HUES64 (cell line): Measurements from ENCODE around the gene FAM53C.
"Not testable (repeated sequence)": the region's sequence is repeated elsewhere in the genome, so short reads cannot be mapped to it uniquely, and the experiment has no call there.

Source experiments
- H3K27ac ChIP-seq: 2 replicates; pipeline ENCODE4 v1.7.0; 2013; ENCODE audit warnings: low read depth, low read length, inconsistent platforms
- H3K27me3 ChIP-seq: 2 replicates; pipeline ENCODE4 v1.6.1; 2013; ENCODE audit warnings: mild to moderate bottlenecking, low read length; ENCODE audit not compliant: insufficient read depth
- H3K36me3 ChIP-seq: 2 replicates; pipeline ENCODE4 v1.6.1; 2013; ENCODE audit warnings: mild to moderate bottlenecking, low read length; ENCODE audit not compliant: insufficient read depth
- H3K4me1 ChIP-seq: 2 replicates; pipeline ENCODE4 v1.6.1; 2013; ENCODE audit warnings: mild to moderate bottlenecking, low read length, moderate library complexity; ENCODE audit not compliant: insufficient read depth
- H3K4me3 ChIP-seq: 2 replicates; pipeline ENCODE4 v1.5.1; 2013; ENCODE audit warnings: mild to moderate bottlenecking, low read length, moderate library complexity
- H3K9ac ChIP-seq: 2 replicates; pipeline ENCODE4 v1.6.1; 2013; ENCODE audit warnings: mild to moderate bottlenecking, low read depth, low read length
- H3K9me3 ChIP-seq: 2 replicates; pipeline ENCODE4 v1.6.1; 2013; ENCODE audit warnings: low read depth, low read length; ENCODE audit not compliant: insufficient read depth
- WGBS: fragments of 150-250, 120-280 bp; methylation state at CpG from one replicate; pipeline ENCODE4 v1.1.7; 2013; ENCODE audit warnings: missing lambda C conversion rate; 5-methylcytosine and 5-hydroxymethylcytosine counted together

Gene FAM53C

DNA sequence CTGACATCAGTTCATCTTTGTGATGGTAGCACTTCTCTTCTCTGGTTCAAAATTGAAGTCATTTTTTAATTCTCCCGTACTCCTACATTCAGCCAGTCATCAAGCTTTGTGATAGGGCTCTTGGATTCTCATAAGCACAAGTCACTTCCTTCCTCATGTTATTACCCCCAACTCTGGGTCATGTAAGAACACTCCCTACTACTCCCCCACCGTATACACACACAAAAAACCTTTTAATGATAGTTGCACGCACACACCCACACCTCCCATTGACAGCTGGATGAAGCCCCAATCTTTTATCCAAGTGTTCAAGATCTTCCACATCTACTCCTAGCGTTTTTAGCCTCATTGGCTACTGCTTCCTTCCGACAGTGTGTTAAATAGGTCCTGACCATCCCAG is 31.2 kb downstream of the FAM53C start:
- Histone ChIP-seq H3K9me3 (no peaks in the 10 kb centered on the region), H3K9ac (no peak overlapping the region), H3K27ac (no peak overlapping the region), H3K27me3 (no peaks in the 10 kb centered on the region), H3K4me3 (no peak overlapping the region), H3K4me1 (peaks cover 4% of the 10 kb centered on the region; the same call in 1 of the 2 replicates), H3K36me3 (peaks cover 16% of the 10 kb centered on the region)
- 90% methylated on average over 5 of the region's 5 CpGs for WGBS

DNA sequence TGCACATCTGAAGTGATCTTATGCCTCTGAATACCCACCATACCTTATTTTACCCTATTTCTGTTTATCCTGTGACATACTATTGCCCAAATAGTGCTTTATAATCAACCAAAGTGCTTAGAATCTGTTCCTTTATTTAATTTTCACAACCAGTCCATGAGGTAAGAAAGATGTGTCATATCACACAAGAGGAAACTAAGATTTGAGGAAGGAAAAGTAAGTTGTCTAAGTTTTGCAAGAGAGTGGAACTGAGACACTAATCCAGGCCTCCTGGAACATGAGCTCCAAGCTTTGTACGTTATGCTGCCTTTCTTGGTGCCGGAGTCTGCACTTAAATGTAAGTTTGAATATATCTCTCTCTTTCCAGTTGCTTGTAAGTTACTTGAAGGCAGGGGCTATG is 31.6 kb downstream of the FAM53C start:
- H3K27ac ChIP-seq: no peak overlapping the region
- no peaks in the 10 kb centered on the region for H3K4me1 ChIP-seq
- 86% methylated on average over 2 of the region's 2 CpGs for WGBS
- no peaks in the 10 kb centered on the region for H3K9me3 ChIP-seq
- H3K27me3 ChIP-seq: no peaks in the 10 kb centered on the region
- H3K9ac ChIP-seq: no peak overlapping the region
- no peak overlapping the region for H3K4me3 ChIP-seq
- H3K36me3 ChIP-seq: peaks cover 19% of the 10 kb centered on the region

- Histone ChIP-seq H3K9ac (no peak overlapping the region), H3K27me3 (no peaks in the 10 kb centered on the region), H3K9me3 (no peaks in the 10 kb centered on the region), H3K27ac (no peak overlapping the region), H3K4me1 (no peaks in the 10 kb centered on the region), H3K4me3 (no peak overlapping the region), H3K36me3 (peaks cover 24% of the 10 kb centered on the region)
- 92% methylated on average over 3 of the region's 3 CpGs for WGBS
These were observed 32.5 kb downstream of the FAM53C start for GRCh38 chr5:138370537-138370936.

DNA sequence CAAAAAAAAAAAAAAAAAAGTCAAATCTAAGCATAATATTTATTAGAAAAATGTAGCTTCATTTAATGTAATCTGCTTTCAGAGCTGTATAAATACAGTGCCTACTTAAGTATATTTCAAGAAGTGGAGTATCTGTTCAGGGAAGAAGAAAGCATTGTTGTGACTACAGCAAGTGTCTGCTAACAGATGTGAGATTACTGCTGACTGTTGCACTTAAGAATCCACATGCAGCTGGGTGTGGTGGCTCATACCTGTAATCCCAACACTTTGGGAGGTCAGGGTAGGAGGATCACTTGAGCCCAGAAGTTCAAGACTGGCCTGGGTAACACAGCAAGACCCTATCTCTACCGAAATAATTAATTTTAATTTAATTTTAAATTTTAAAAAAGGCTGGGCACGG is 33.4 kb downstream of the FAM53C start:
- Histone ChIP-seq H3K9ac (no peak overlapping the region), H3K36me3 (peaks cover 31% of the 10 kb centered on the region), H3K9me3 (no peaks in the 10 kb centered on the region), H3K27me3 (no peaks in the 10 kb centered on the region), H3K4me3 (no peak overlapping the region), H3K27ac (no peak overlapping the region), H3K4me1 (no peaks in the 10 kb centered on the region)
- 97% methylated on average over 1 of the region's 2 CpGs for WGBS

DNA sequence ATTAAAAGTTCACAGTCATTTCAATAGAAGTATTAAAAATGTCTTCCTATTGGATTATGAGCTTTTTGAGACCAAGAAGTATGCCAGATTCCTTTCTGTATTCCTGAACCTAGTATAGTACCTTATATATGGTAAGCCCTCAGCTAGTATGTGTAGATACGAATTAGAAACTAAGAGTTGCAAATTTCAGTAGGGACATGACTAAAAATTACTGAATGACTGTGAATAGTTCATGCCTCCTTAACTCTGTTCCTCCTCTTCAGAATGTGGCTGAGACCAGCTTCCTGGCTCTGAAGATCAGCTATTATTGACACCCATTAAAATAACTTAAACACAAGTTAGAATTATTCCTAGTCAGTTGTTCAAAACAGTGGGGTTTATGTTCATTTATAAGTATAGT is 34.2 kb downstream of the FAM53C start:
- no peaks in the 10 kb centered on the region for H3K4me1 ChIP-seq
- 93% methylated on average over 1 of the region's 1 CpG for WGBS
- H3K36me3 ChIP-seq: peaks cover 39% of the 10 kb centered on the region

GRCh38 chr5:138372653-138373052 is 34.6 kb downstream of the FAM53C start:
- Histone ChIP-seq H3K9ac (no peak overlapping the region), H3K4me3 (no peak overlapping the region), H3K27ac (no peak overlapping the region), H3K4me1 (no peaks in the 10 kb centered on the region), H3K27me3 (no peaks in the 10 kb centered on the region), H3K9me3 (no peaks in the 10 kb centered on the region), H3K36me3 (peaks cover 43% of the 10 kb centered on the region)
- 83% methylated on average over 4 of the region's 5 CpGs for WGBS

More for the DNA sequence above, 34.2 kb downstream of the FAM53C start:
- Histone ChIP-seq H3K27me3 (no peaks in the 10 kb centered on the region), H3K9ac (no peak overlapping the region), H3K4me3 (no peak overlapping the region), H3K9me3 (no peaks in the 10 kb centered on the region), H3K27ac (no peak overlapping the region)

GRCh38 chr5:138382347-138382746 is 44.3 kb downstream of the FAM53C start:
- H3K36me3 ChIP-seq: peaks cover 84% of the 10 kb centered on the region
- H3K4me3 ChIP-seq: no peak overlapping the region
- H3K27me3 ChIP-seq: no peaks in the 10 kb centered on the region
- 96% methylated on average over 8 of the region's 8 CpGs for WGBS
- no peak overlapping the region for H3K27ac ChIP-seq
- no peaks in the 10 kb centered on the region for H3K9me3 ChIP-seq
- H3K4me1 ChIP-seq: no peaks in the 10 kb centered on the region
- no peak overlapping the region for H3K9ac ChIP-seq

DNA sequence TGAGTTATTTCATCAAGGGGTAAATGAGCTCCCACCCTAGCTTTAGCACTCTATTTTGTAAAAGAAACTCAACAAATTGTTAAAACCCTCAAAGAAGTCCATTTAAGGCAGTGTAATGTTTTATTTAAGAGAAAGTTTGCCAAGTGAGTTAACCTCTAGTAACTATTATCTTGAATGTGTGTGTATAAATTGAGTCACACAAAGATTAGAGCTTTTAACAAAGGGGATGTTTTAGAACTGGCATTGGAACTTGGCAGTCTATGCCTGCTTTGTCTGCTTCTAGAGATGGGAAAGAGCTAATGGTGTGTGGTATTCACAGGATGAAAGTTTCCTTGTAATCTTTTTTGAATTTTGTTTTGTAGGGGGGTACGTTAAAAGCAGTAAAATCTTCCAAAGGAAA is 47.6 kb downstream of the FAM53C start:
- Histone ChIP-seq H3K9me3 (no peaks in the 10 kb centered on the region), H3K4me1 (no peaks in the 10 kb centered on the region), H3K36me3 (peaks cover 74% of the 10 kb centered on the region), H3K4me3 (no peak overlapping the region), H3K9ac (no peak overlapping the region), H3K27me3 (no peaks in the 10 kb centered on the region), H3K27ac (no peak overlapping the region)
- WGBS: 90% methylated on average over 1 of the region's 1 CpG

GRCh38 chr5:138386290-138386689 is 48.2 kb downstream of the FAM53C start:
- Histone ChIP-seq H3K4me3 (no peak overlapping the region), H3K4me1 (no peaks in the 10 kb centered on the region), H3K9me3 (no peaks in the 10 kb centered on the region), H3K27ac (no peak overlapping the region), H3K27me3 (no peaks in the 10 kb centered on the region), H3K36me3 (peaks cover 75% of the 10 kb centered on the region), H3K9ac (no peak overlapping the region)
- 95% methylated on average over 9 of the region's 10 CpGs for WGBS

GRCh38 chr5:138389332-138389731 is 51.3 kb downstream of the FAM53C start:
- no peaks in the 10 kb centered on the region for H3K27me3 ChIP-seq
- no CpG with 5 or more reads among the region's 3 CpGs for WGBS
- no peaks in the 10 kb centered on the region for H3K4me1 ChIP-seq
- H3K9me3 ChIP-seq: no peaks in the 10 kb centered on the region
- no peak overlapping the region for H3K27ac ChIP-seq
- no peak overlapping the region for H3K4me3 ChIP-seq
- H3K36me3 ChIP-seq: peaks cover 85% of the 10 kb centered on the region
- H3K9ac ChIP-seq: no peak overlapping the region

DNA sequence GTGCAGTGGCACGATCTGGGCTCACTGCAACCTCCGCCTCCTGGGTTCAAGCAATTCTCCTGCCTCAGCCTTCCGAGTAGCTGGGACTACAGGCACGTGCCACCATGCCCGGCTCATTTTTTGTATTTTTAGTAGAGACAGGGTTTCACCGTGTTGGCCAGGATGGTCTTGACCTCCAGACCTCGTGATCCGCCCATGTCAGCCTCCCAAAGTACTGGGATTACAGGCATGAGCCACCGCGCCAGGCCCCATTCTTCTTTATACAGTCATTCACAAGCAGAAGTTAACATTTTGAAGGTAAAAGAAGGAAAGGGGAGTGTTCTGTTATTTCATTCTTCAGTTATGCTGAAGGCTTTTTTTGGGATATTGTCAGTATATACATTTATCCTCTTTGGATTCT is 51.8 kb downstream of the FAM53C start:
- H3K9ac ChIP-seq, H3K9me3 ChIP-seq, H3K4me3 ChIP-seq, H3K27ac ChIP-seq, H3K4me1 ChIP-seq, H3K27me3 ChIP-seq: not testable (repeated sequence)
- peaks cover 88% of the 10 kb centered on the region for H3K36me3 ChIP-seq
- WGBS: 98% methylated on average over 10 of the region's 10 CpGs

DNA sequence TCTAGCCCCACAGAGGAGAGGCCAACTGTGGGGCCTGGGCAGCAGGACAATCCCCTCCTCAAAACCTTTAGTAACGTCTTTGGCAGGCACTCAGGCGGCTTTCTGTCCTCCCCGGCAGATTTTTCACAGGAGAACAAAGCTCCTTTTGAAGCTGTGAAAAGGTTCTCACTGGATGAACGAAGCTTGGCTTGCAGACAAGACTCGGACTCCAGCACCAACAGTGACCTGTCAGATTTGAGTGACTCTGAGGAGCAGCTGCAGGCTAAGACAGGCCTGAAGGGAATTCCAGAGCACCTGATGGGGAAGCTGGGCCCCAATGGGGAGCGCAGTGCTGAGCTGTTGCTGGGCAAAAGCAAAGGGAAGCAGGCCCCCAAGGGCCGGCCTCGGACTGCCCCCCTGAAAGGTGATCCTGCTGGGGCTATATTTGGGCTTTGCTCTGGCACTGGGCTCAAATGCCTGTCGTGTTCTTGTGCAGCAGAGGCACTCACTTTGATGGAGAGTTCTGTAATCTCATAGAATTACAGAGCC is 53.9 kb downstream of the FAM53C start:
- H3K27ac ChIP-seq: no peak overlapping the region
- no peaks in the 10 kb centered on the region for H3K9me3 ChIP-seq
- WGBS: 95% methylated on average over 9 of the region's 9 CpGs
- peaks cover 84% of the 10 kb centered on the region for H3K36me3 ChIP-seq
- no peak overlapping the region for H3K9ac ChIP-seq
- H3K27me3 ChIP-seq: no peaks in the 10 kb centered on the region
- no peaks in the 10 kb centered on the region for H3K4me1 ChIP-seq
- no peak overlapping the region for H3K4me3 ChIP-seq
